ENCODE data around the gene IMPA2.

Gene IMPA2

GRCh38 chr18:11946756-11947155, 34.6 kb upstream of the IMPA2 start:
- Histone ChIP-seq H3K9ac (ENCODE audit: low read depth, low read length) (no peak overlapping the region), H4K20me1 (ENCODE audit: insufficient read depth, low read length) (no peaks in the 10 kb centered on the region), H3K36me3 (ENCODE audit: insufficient read depth, low read length) (no peaks in the 10 kb centered on the region), H3K27me3 (ENCODE audit: insufficient read depth, low read length, poor library complexity) (no peaks in the 10 kb centered on the region), H3K4me3 (ENCODE audit: low read depth in 1 of 2, low read length in 2 of 2) (no peak overlapping the region), H3K4me1 (ENCODE audit: insufficient read depth, low read length) (no peaks in the 10 kb centered on the region), H3K79me2 (ENCODE audit: insufficient read depth, low read length) (no peaks in the 10 kb centered on the region), H3K9me3 (ENCODE audit: insufficient read depth, low read length, severe bottlenecking) (no peaks in the 10 kb centered on the region), H2AFZ (ENCODE audit: low read depth, low read length) (no peak overlapping the region), H3K4me2 (ENCODE audit: insufficient read depth, low read length) (no peak overlapping the region), H3K27ac (ENCODE audit: low read length) (no peak overlapping the region)
- ATAC-seq (ENCODE audit: insufficient read depth, low read depth) (no peak), DNase-seq (no peak)
- TF ChIP-seq EZH2 (IDR thresholded peaks at IDR 0.05; ENCODE audit: borderline replicate concordance, low read depth, low read length, severe bottlenecking), result no peak
- no peak for TF ChIP-seq CTCF (IDR thresholded peaks at IDR 0.05; ENCODE audit: borderline replicate concordance, extremely low read depth, low read length, poor library complexity, severe bottlenecking)

- no peaks in the 10 kb centered on the region for H3K9me3 ChIP-seq (ENCODE audit: insufficient read depth, low read length, severe bottlenecking)
- DNase-seq (no peak), ATAC-seq (ENCODE audit: insufficient read depth, low read depth) (no peak)
- TF ChIP-seq EZH2 (IDR thresholded peaks at IDR 0.05; ENCODE audit: borderline replicate concordance, low read depth, low read length, severe bottlenecking), result no peak
- TF ChIP-seq CTCF (IDR thresholded peaks at IDR 0.05; ENCODE audit: borderline replicate concordance, extremely low read depth, low read length, poor library complexity, severe bottlenecking), result no peak
- H3K4me2 ChIP-seq (ENCODE audit: insufficient read depth, low read length), result no peak overlapping the region
- no peak overlapping the region for H2AFZ ChIP-seq (ENCODE audit: low read depth, low read length)
- H3K4me3 ChIP-seq (ENCODE audit: low read depth in 1 of 2, low read length in 2 of 2), result no peak overlapping the region
- H3K9ac ChIP-seq (ENCODE audit: low read depth, low read length), result no peak overlapping the region
- H3K4me1 ChIP-seq (ENCODE audit: insufficient read depth, low read length), result no peaks in the 10 kb centered on the region
- H3K27me3 ChIP-seq (ENCODE audit: insufficient read depth, low read length, poor library complexity), result no peaks in the 10 kb centered on the region
- H3K36me3 ChIP-seq (ENCODE audit: insufficient read depth, low read length), result no peaks in the 10 kb centered on the region
- no peaks in the 10 kb centered on the region for H4K20me1 ChIP-seq (ENCODE audit: insufficient read depth, low read length)
- H3K27ac ChIP-seq (ENCODE audit: low read length), result no peak overlapping the region
- H3K79me2 ChIP-seq (ENCODE audit: insufficient read depth, low read length), result no peaks in the 10 kb centered on the region
Observed at GRCh38 chr18:11947214-11948191, 33.8 kb upstream of the IMPA2 start.

GRCh38 chr18:11948852-11949523, 32.3 kb upstream of the IMPA2 start:
- Histone ChIP-seq H3K27ac (ENCODE audit: low read length) (no peak overlapping the region), H3K36me3 (ENCODE audit: insufficient read depth, low read length) (no peaks in the 10 kb centered on the region), H3K27me3 (ENCODE audit: insufficient read depth, low read length, poor library complexity) (no peaks in the 10 kb centered on the region), H3K4me2 (ENCODE audit: insufficient read depth, low read length) (no peak overlapping the region), H3K4me1 (ENCODE audit: insufficient read depth, low read length) (no peaks in the 10 kb centered on the region), H2AFZ (ENCODE audit: low read depth, low read length) (no peak overlapping the region), H3K9ac (ENCODE audit: low read depth, low read length) (no peak overlapping the region), H4K20me1 (ENCODE audit: insufficient read depth, low read length) (no peaks in the 10 kb centered on the region), H3K4me3 (ENCODE audit: low read depth in 1 of 2, low read length in 2 of 2) (no peak overlapping the region), H3K9me3 (ENCODE audit: insufficient read depth, low read length, severe bottlenecking) (no peaks in the 10 kb centered on the region), H3K79me2 (ENCODE audit: insufficient read depth, low read length) (no peaks in the 10 kb centered on the region)
- DNase-seq (no peak), ATAC-seq (ENCODE audit: insufficient read depth, low read depth) (no peak)
- TF ChIP-seq EZH2 (IDR thresholded peaks at IDR 0.05; ENCODE audit: borderline replicate concordance, low read depth, low read length, severe bottlenecking), result no peak

- no peak for DNase-seq
- no peaks in the 10 kb centered on the region for H3K4me1 ChIP-seq (ENCODE audit: insufficient read depth, low read length)
- H3K9ac ChIP-seq (ENCODE audit: low read depth, low read length), result no peak overlapping the region
- no peak for ATAC-seq (ENCODE audit: insufficient read depth, low read depth)
- no peak overlapping the region for H3K4me3 ChIP-seq (ENCODE audit: low read depth in 1 of 2, low read length in 2 of 2)
- H3K9me3 ChIP-seq (ENCODE audit: insufficient read depth, low read length, severe bottlenecking), result no peaks in the 10 kb centered on the region
- H3K4me2 ChIP-seq (ENCODE audit: insufficient read depth, low read length), result no peak overlapping the region
- no peak for TF ChIP-seq CTCF (IDR thresholded peaks at IDR 0.05; ENCODE audit: borderline replicate concordance, extremely low read depth, low read length, poor library complexity, severe bottlenecking)
- TF ChIP-seq EZH2 (IDR thresholded peaks at IDR 0.05; ENCODE audit: borderline replicate concordance, low read depth, low read length, severe bottlenecking), result no peak
- H2AFZ ChIP-seq (ENCODE audit: low read depth, low read length), result no peak overlapping the region
- H3K27me3 ChIP-seq (ENCODE audit: insufficient read depth, low read length, poor library complexity), result no peaks in the 10 kb centered on the region
- no peaks in the 10 kb centered on the region for H3K79me2 ChIP-seq (ENCODE audit: insufficient read depth, low read length)
- no peak overlapping the region for H3K27ac ChIP-seq (ENCODE audit: low read length)
- H3K36me3 ChIP-seq (ENCODE audit: insufficient read depth, low read length), result no peaks in the 10 kb centered on the region
- no peaks in the 10 kb centered on the region for H4K20me1 ChIP-seq (ENCODE audit: insufficient read depth, low read length)
Observed at GRCh38 chr18:11950824-11951223, 30.5 kb upstream of the IMPA2 start.

All from DND-41 (cell line).